Measurements from ENCODE around the gene MGMT.
"Not testable (repeated sequence)": the region's sequence is repeated elsewhere in the genome, so short reads cannot be mapped to it uniquely, and the experiment has no call there.

MGMT gene

DNA sequence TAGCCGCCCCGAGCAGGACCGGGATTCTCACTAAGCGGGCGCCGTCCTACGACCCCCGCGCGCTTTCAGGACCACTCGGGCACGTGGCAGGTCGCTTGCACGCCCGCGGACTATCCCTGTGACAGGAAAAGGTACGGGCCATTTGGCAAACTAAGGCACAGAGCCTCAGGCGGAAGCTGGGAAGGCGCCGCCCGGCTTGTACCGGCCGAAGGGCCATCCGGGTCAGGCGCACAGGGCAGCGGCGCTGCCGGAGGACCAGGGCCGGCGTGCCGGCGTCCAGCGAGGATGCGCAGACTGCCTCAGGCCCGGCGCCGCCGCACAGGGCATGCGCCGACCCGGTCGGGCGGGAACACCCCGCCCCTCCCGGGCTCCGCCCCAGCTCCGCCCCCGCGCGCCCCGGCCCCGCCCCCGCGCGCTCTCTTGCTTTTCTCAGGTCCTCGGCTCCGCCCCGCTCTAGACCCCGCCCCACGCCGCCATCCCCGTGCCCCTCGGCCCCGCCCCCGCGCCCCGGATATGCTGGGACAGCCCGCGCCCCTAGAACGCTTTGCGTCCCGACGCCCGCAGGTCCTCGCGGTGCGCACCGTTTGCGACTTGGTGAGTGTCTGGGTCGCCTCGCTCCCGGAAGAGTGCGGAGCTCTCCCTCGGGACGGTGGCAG, at the start of gene MGMT:
MGMT (plus strand) TSS at position 539 of the 656 bp plus-strand sequence.
- peak; percentile 97 for DNase-seq

GRCh38 chr10:129417870-129418269, 49.2 kb upstream of the MGMT start:
- DNase-seq: no peak

GRCh38 chr10:129418496-129419225, 48.4 kb upstream of the MGMT start:
- DNase-seq: no peak

- DNase-seq: no peak
Measured at GRCh38 chr10:129419397-129419796, 47.6 kb upstream of the MGMT start.

GRCh38 chr10:129421399-129422010, 45.5 kb upstream of the MGMT start:
- DNase-seq: no peak

GRCh38 chr10:129424978-129425377, 42.1 kb upstream of the MGMT start:
- DNase-seq: no peak

- no peak for DNase-seq
Measured at GRCh38 chr10:129426606-129427005, 40.4 kb upstream of the MGMT start.

- DNase-seq: no peak
Measured at GRCh38 chr10:129433266-129433665, 33.8 kb upstream of the MGMT start.

- not testable (repeated sequence) for DNase-seq
Measured at GRCh38 chr10:129435724-129436123, 31.3 kb upstream of the MGMT start.

- no peak for DNase-seq
Measured at GRCh38 chr10:129438024-129438423, 29.0 kb upstream of the MGMT start.

DNA sequence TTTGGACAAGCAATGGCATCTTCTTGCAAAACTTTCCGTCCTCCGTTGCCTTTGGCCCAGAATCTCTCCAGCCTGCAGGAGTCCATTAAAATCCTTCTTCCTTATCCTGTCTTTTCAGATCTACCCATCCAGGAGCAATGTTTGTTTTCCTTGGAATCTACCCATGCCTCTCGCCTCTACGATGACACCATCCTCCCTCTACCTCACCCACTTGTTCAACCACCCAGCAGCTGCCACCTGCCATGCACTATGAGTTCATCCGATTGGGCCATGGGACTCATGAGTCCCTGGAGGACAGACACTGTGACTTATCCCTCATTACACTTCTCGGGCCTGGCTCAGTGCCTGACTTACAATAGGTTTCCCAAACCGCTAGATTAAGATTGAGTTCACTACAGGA, 26.8 kb upstream of the MGMT start:
- DNase-seq: no peak

DNA sequence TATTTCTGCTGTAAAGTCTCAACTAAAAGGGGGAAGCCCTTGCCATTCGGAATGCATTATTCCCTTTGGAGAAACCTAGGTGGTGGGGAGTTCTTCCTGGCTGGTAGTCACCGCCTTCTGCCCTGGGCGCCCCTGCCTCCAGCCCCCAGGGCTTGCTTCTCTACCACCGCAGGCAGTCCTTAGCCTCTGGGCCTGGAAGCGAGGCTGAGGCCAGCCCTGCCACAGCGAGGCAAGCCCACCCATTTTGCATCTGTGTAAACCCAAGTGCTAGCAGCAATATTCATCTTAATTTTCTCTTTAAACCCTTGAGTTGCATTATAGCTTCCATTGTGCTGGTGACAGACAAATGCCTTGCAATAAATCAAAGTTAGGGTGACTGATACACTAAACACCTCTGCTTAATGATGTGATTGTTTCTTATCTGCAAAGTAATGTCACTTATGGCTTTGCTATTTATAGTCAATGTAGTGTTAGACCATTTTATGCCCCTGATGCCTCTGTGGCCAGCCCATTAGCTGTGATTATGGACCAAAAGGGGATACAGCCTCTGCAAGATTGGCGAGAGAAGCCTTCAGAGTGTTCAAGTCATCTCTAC, 26.2 kb upstream of the MGMT start:
- no peak for DNase-seq

DNA sequence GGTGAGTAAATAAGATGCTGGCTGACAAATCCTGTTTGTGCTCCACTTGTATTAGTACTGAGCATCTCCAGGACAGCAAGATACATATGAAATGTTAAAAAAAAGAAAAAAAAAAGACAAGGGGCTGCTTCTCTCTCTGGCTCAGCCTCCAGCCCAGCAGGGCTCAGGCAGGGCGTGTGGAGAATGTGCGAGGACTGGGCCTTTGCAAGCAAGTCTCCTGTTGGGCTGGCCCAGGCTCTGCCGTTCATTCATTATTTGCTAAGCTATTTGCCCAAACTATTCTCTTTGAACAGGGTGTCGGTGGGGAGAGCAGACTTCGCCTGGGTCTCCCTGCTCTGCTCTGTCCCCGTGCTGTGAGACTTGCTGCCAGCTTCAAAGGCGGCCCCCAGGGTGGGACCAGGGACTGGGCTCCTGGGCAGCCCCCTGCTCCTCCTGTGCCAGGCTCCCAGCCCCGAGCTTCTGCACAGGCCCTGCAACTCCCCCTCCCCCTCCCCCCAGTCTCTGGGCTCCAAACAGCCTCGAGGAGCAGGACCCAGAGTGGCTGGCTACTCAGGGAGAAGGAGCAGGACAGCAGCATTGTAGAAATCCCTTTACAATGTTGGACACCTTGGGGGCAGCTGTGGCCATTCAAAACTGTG, 25.6 kb upstream of the MGMT start:
- no peak for DNase-seq

DNA sequence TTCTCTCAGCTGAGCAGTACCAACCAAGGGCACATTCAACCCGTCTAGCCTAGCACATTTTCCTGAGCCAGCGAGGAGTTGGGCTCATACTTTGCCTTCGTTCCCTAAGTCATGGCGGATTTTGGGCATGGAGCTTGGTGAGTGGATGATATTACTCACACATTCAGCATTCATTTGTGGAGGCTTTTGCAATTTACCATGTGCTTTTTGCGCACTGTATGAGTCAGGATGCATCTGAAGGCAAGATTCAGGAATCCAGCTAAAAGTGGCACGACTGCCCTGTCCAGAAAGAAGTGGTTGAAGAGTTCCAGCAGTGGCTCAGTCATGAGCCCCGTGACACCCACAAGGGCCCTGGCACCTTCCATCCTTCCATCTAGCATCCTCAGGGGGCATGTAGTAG, 24.2 kb upstream of the MGMT start:
- no peak for DNase-seq

DNA sequence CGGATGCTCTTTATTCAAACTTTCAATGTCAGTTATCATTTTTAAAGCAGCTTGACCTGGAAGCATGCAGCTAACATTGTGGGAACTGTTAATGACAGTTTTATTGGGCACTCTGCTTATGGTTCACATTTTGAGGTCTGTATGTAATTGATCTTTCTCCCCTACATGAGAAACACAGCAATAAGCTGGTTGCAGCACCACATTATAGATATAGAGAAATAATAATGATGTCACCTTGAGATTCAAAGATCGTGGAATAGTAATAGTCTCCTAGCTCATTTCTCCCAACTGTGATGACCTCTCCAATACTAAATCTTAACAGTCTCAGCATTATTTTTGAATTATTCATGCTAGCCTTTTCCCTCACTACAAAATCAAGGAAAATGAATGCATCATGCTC, 22.7 kb upstream of the MGMT start:
- no peak for DNase-seq

- no peak for DNase-seq
Measured at GRCh38 chr10:129445436-129446182, 21.4 kb upstream of the MGMT start.

- no peak for DNase-seq
Measured at GRCh38 chr10:129446183-129446581, 20.9 kb upstream of the MGMT start.

- no peak for DNase-seq
Measured at GRCh38 chr10:129447486-129447885, 19.6 kb upstream of the MGMT start.

DNA sequence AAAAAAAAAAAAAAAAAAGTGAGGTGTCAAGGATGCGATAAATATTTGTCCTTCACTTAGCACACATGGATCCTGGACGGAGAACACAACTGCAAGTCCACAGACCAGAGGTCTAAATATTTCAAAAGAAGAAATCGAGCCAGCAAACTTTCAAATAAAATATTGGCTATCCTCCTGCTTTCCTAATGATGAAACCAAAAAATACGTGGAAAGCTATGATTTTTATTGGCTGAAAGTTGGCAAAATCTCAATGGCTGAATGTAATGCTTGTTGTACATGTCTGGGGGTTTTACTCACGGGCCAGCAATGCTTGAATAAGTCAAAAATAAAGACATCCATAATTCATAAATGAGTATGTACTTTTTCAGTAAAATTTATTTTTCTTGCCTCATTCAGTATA, 19.0 kb upstream of the MGMT start:
- DNase-seq: no peak

DNA sequence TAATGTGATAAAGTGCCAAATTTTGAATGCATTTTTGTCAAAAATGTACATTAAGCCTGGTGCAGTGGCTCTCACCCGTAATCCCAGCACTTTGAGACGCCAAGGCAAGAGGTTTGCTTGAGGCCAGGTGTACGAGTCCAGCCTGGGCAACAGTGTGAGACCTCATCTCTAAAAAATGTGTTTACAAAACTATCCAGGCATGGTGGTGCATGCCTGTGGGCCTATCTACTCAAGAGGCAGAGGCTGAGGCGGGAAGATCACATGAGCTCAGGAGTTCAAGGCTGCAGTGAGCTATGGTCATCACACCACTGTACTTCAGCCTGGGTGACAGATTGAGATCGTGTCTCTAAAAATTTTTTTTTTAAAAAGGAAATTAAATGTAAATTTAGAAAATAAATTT, 18.5 kb upstream of the MGMT start:
- DNase-seq: no peak

GRCh38 chr10:129449893-129450292, 17.1 kb upstream of the MGMT start:
- no peak for DNase-seq

GRCh38 chr10:129450391-129450790, 16.6 kb upstream of the MGMT start:
- no peak for DNase-seq

DNA sequence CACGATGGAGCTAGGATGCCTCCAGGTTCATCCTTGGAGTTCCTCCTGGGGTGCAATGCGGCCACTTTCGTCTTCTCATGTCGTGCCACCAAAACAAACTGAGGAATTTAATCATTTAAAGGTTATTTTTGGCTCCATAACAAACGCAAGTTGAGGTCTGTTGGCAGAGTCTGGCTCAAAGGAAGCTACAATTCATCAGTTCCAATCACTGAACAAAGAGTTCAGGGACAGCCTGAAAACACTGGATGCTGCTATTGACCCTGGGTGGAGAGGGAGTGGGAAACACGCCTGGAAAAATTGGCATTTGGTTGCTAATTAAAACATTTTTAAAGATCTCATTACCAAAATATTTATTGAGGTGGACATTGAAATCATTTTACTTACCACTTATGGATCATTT, 11.4 kb upstream of the MGMT start:
- DNase-seq: no peak

Data from suppressor macrophage treated with lipopolysaccharide for 4 hours (primary cell).